Stimulated activated CD8-positive, alpha-beta memory T cell treated with anti-CD3 and anti-CD28 coated beads, Interleukin-2, amount 100 ng/mL, for 48 hours (primary cell): ENCODE measurements around the gene WIPI1.
"Not testable (repeated sequence)": the region's sequence is repeated elsewhere in the genome, so short reads cannot be mapped to it uniquely, and the experiment has no call there.

Source experiments
- DNase-seq, 2 donors: peaks; one replicate each; pipeline ENCODE4 v3.0.0-alpha.2; 2020; ENCODE audit warnings: low read depth in 2 of 2

The WIPI1 gene

DNA sequence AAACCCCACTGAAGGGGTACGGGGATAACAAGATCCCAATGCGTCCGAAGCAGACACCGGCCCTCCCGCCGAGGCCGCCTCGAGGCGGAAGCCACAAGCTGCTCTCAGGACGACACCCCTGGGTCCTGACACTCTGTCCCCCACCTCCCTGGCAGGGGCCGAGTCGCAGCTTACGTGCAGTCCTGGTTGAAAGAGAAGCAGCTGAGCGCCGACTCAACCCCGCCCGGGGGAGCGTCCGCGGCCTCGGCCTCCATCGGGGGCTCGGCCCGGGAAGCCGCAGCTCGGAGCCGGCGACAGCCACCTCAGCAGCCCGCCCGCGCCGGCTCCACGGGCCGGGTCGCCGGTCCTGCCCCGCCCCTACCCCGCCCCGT, at the start of gene WIPI1:
Gene WIPI1, minus strand, starts transcription at position 329 of the 371 bp plus-strand sequence. Its CDS starts 75 bp downstream, at position 254.
- DNase-seq = no peak

GRCh38 chr17:68505951-68506350, 48.7 kb upstream of the WIPI1 start:
- no peak for DNase-seq

DNA sequence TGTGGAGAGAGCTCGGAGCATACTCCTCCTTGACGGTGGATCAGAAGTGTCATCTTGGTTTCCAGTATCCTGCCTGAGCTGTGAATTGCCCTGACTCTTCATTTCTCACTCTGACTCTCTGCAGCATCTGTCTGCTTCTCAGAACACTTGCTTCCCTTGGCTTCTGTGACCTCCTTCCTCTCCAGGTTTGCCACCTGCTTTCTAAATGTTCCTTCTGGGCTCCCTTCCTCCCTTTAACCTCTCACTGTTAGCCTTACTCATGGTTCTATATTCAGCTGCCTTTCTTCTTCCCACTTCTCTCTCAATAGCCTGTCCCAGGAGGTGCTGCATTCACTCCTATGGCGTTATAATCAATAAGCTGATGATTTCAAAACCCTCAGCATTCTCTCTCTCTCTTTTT, 43.8 kb upstream of the WIPI1 start:
- no peak for DNase-seq

- DNase-seq = no peak
These were observed 42.3 kb upstream of the WIPI1 start for GRCh38 chr17:68499587-68499986.

DNA sequence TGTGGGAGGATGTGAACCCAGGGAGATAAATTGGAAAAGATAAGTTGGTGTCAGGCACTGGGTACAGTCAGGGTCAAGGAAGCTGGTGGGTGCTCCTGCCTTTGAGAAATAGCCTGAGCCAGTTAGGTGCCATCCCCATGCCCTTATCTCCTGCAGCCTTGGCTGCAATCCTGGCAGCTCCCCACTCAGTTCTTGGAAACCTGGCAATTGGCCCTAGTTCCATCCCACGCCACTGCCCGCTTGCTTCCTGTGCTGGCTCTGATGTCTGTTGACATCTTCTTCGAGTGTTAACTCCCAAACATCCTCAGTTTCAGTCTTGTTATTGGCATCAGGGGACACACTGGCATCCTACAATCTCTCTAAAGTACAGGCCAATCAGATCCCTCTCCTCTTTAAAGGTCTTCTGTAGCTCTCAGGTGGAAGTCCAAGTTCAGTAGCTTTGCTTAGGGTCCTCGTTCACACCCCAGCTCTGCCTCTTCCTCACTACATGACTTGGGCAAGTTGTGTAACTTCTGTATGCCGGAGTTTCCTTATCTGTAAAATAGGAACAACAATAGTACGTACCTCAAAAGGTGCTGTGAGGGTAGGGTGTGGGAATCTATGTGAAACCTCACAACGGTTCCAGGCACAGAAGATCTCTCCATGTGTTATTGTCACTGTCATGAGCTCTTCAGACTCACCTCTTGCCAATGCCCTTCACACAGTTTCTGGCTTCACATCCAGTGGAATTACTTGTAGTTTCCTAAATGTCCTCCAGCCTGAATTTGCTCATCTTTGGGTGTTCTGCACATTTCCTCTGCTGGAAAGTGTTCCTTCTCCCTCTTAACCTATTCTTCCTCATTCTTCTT, 41.4 kb upstream of the WIPI1 start:
- no peak for DNase-seq

GRCh38 chr17:68497885-68498319, 40.6 kb upstream of the WIPI1 start:
- no peak for DNase-seq

DNA sequence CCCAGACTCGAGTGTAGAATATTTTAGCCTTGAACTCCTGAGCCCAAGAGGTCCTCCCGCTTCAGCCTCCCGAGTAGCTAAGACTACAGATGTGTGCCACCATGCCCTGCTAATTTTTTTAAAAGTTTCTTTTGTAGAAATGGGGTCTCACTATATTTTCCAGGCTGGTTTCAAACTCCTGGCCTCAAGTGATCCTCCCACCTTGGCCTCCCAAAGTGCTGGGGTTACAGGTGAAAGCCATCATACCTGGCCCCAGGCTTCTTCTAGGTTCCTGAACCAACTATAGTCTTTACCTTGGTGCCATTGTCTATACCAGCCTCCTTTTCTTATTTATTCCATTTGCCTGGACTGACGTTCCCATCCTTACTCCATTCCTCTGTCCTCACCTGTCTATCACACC, 37.8 kb upstream of the WIPI1 start:
- no peak for DNase-seq

DNA sequence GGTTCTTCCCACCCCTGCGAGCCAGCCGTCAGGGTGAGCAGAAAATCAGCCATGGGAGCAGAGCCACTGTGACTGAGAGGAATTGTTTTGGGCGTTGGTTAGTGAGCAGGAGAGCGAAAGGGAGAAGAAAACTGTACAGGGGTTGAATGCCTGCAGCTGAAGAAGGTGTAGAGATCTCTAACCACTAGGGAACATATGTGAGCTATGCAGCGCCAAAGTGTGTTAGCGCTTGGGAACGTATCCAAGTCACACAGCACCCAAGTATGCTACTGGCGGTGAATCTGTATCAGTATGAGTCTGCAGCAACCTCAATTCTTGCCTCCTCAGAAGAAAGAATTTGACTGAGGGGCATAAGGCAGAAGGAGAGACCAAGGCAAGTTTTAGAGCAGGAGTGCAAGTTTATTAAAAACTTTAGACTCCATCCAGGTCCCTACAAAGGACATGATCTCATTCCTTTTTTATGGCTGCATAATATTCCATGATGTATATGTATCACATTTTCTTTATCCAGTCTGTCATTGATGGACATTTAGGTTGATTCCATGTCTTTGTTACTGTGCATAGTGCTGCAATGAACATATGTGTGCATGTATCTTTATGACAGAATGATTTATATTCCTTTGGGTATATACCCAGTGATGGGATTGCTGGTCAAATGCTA, 35.2 kb upstream of the WIPI1 start:
- not testable (repeated sequence) for DNase-seq

GRCh38 chr17:68491381-68492231, 34.3 kb upstream of the WIPI1 start:
- no peak for DNase-seq

DNA sequence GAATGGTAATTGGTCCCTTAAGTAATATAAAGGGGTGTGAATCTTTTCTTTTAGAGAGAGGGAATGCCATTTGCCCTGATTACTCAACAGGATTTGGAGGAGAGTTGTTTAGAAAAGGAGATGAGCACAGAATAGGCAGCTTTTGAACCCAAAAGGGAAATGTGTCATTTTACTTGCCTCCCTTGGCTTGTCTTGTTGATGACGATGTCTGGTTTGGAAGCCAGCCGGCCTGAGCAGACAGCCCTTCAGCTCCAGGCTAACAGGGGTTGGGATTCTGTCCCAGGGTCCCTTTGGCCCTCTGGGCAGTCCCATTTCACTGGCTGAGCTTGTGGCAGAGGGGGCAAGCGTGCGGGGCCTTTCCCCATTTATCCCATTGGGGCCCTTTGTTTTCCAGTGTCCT, 32.6 kb upstream of the WIPI1 start:
- no peak for DNase-seq

- no peak for DNase-seq
These were observed 27.2 kb upstream of the WIPI1 start for GRCh38 chr17:68484458-68484857.

DNA sequence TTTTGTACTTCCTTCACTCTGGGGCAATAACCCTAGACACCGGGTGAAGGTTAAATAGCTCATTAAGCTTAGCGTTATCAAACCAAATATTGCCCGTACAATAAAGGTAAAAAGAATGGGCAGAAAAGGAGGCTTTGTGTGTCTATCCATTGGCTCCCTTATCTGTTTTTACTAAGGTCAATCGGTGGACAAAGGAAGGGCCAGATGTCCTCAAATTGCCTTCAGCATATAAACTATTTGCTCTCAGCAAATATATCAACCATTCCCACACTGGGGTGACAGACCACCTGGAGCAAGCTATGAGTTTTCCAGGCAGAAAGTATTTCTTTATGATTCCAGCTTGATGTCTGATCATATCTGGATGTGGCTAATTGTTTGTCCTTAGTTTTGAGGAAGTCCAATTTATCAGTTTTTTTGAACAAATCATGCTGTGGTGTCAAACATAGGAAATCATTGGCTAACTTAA, 25.3 kb upstream of the WIPI1 start:
- DNase-seq = no peak

DNA sequence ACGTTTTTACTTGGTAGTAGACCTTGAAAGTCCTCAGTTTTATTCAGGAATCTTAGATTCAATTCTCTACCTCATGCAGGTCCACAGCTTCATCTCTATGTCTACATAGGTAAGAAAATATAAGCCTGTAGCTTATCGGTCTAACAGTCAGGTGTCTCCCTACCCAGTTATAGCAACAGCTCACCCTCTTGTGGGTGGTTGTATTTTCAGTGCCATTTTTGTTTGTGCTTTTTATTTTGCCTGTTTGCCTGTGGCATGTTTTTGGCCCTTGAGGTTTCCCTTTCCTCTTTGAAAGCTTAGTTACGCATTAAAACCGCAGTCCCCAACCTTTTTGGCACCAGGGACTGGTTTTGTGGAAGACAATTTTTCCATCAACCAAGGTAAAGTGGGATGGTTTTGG, 23.6 kb upstream of the WIPI1 start:
- DNase-seq = no peak

- no peak for DNase-seq
These were observed 13.7 kb upstream of the WIPI1 start for GRCh38 chr17:68470961-68471360.

GRCh38 chr17:68468788-68469187, 11.5 kb upstream of the WIPI1 start:
- DNase-seq = no peak

- no peak for DNase-seq
These were observed 11.0 kb upstream of the WIPI1 start for GRCh38 chr17:68468334-68468733.

- no peak for DNase-seq
These were observed 6.1 kb upstream of the WIPI1 start for GRCh38 chr17:68463211-68464019.

DNA sequence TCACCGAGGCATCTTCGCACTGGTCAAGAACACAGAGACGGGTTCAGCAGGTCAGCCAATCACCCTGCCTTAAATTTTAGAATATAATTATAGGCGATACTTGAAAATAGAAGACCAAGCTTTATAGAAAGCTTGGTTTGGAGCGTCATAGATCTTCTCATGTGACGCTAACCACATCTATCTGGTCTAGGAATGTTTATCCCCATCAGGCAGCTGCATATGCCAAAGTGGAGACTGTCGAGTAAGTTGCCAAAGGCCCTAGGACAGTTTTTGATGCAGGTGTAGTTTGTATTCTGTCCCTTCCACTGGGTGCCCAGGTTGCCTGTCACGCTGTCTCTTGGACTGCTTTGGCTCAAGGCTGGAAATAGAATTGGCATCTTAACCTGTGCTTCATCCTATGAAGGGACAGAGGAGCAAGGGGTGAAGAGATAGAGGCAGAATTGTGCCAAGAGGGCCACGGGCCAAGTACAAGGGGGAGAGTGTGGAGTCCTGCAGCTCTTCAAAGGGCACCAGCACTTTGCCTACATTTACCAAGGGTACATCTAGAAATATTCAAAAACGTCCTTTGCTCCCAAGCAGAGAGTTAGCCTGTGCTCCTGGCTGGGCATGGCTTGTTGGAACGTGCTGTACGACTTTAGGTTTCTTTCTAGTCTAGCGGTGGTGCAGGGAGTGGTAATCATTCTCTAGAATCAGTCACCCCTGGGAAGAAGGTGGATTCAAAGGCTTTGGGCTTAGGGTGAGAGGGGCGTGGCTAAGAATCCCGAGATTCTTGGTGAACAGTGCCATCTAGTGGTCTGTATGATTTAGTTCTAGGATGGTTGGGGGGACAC, 5.3 kb upstream of the WIPI1 start:
- peak in 1 of 2 donors; percentile 58 for DNase-seq

- no peak for DNase-seq
These were observed 4.3 kb upstream of the WIPI1 start for GRCh38 chr17:68461589-68461988.

- no peak for DNase-seq
These were observed 3.8 kb upstream of the WIPI1 start for GRCh38 chr17:68461122-68461539.
